Fibroblast of pulmonary artery (primary cell): ENCODE measurements around the gene ADCY10.
"Not testable (repeated sequence)": the region's sequence is repeated elsewhere in the genome, so short reads cannot be mapped to it uniquely, and the experiment has no call there.

Source experiments
- DNase-seq: peaks from one replicate; pipeline ENCODE4 v3.0.0-alpha.2; 2010; ENCODE audit warnings: low read depth
- H3K4me3 ChIP-seq: replicated peaks from 2 replicates; pipeline ENCODE4 v1.5.1; 2011; ENCODE audit warnings: low read depth, mild to moderate bottlenecking, control low read depth, low read length, moderate library complexity
- TF ChIP-seq, protein P1 (sequence below): IDR thresholded peaks from 2 replicates; pipeline ENCODE4 v1.5.1; 2011; ENCODE audit warnings: mild to moderate bottlenecking, control low read depth, low read length, inconsistent platforms; ENCODE audit errors: missing control alignments

Gene ADCY10

DNA sequence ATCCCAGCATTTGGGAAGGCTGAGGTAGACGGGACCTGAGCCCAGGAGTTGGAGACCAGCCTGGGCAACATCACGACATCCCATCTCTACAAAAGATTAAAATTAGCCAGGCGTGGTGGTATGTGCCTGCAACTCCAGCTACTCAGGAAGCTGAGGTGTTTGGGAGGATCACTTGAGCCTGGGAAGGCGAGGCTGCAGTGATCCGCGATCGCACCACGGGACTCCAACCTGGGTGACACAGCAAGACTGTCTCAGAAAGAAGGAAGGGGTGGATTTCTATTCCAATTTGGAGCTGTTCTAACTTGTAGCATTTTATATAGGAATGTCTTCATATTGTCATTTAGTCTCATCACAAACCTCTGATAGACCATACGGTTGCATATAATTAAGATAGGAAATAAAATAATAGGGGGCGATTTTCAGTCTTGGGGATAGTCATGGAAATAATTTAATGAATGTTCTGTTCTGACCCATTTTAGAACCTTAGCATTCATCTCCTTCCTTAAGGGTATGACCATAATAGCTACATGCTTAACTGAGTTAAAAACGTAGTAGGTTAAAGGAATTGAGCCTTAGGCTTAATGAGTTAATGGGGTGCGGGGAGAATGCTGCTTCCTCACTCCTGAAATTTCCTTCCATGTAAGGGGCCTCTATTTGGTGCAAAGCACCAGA is 93.1 kb downstream of the ADCY10 start:
- TF ChIP-seq, protein P1, sequence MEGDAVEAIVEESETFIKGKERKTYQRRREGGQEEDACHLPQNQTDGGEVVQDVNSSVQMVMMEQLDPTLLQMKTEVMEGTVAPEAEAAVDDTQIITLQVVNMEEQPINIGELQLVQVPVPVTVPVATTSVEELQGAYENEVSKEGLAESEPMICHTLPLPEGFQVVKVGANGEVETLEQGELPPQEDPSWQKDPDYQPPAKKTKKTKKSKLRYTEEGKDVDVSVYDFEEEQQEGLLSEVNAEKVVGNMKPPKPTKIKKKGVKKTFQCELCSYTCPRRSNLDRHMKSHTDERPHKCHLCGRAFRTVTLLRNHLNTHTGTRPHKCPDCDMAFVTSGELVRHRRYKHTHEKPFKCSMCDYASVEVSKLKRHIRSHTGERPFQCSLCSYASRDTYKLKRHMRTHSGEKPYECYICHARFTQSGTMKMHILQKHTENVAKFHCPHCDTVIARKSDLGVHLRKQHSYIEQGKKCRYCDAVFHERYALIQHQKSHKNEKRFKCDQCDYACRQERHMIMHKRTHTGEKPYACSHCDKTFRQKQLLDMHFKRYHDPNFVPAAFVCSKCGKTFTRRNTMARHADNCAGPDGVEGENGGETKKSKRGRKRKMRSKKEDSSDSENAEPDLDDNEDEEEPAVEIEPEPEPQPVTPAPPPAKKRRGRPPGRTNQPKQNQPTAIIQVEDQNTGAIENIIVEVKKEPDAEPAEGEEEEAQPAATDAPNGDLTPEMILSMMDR: no peak
- no peak overlapping the region for H3K4me3 ChIP-seq
- no peak for DNase-seq

- DNase-seq: peak; percentile 96
- TF ChIP-seq, protein P1: no peak
- no peak overlapping the region for H3K4me3 ChIP-seq
These were observed 93.9 kb downstream of the ADCY10 start for GRCh38 chr1:167819849-167820683.

DNA sequence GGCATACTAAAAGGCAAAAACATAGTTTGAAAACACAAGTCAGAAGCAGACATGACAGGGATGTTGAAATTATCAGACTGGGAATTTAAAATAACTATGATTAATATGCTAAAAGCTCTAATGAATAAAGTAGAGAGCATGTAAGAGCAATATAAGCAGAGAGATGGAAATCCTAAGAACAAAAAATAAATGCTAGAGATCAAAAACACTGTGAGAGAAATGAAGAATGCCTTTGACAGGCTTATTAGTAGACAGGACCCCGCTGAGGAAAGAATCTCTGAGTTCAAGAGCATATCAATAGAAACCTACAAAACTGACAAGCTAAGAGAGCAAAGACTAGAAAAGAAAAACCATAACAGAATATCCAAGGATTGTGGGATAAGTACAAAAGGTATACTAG is 98.3 kb downstream of the ADCY10 start:
- DNase-seq: no peak
- TF ChIP-seq, protein P1: no peak

DNA sequence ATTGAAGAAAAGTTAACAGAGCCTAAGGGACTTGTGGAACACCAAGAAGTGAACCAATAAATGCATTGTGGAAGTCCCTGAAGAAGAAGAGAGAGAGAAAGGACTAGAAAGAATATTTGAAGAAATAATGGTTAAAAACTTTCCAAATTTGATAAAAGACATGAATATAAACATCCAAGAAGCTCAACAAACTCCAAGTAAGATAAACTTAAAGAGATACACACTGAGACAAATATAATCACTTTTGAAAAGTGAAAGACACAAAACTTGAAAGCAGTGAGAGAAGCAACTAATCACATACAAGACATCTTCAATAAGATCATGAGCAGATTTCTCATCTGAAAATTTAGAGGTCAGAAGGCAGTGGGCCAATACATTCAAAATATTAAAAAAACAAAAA is 101.0 kb downstream of the ADCY10 start:
- TF ChIP-seq, protein P1: no peak
- DNase-seq: no peak
- no peak overlapping the region for H3K4me3 ChIP-seq

More for the DNA sequence above, 98.3 kb downstream of the ADCY10 start:
- no peak overlapping the region for H3K4me3 ChIP-seq

- H3K4me3 ChIP-seq: no peak overlapping the region
- DNase-seq: no peak
- TF ChIP-seq, protein P1: no peak
These were observed 105.2 kb downstream of the ADCY10 start for GRCh38 chr1:167808690-167809089.

GRCh38 chr1:167808104-167808503 is 105.8 kb downstream of the ADCY10 start:
- no peak overlapping the region for H3K4me3 ChIP-seq
- TF ChIP-seq, protein P1: no peak
- peak; percentile 43 for DNase-seq

DNA sequence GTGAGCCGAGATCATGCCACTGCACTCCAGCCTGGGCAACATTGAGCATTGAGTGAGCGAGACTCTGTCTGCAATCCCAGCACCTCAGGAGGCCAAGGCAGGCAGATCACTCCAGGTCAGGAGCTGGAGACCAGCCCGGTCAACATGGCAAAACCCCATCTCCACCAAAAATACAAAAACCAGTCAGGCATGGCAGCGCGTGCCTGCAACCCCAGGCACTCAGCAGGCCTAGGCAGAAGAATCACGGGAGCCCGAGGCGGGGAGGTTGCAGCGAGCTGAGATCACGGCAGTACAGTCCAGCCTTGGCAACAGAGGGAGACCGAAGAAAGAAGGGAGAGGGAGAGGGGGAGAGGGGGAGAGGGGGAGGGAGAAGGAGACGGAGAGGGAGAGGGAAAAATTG is 107.3 kb downstream of the ADCY10 start:
- not testable (repeated sequence) for H3K4me3 ChIP-seq, DNase-seq

GRCh38 chr1:167806235-167806634 is 107.7 kb downstream of the ADCY10 start:
- H3K4me3 ChIP-seq, DNase-seq: not testable (repeated sequence)
